ENCODE measurements around the gene PLCB3. TPM values are rescaled to one million over a fixed set of nuclear protein-coding genes. Genes with fewer than 3 reads are reported as not detected.

Gene PLCB3
- total and polyA plus RNA-seq, 2 of the 13 experiments (the other 11 are each of a cell fraction or from before 2014, with no cell fraction given): 7.5 to 13.8 TPM

GRCh38 chr11:64233913-64234586 lies 17.3 kb upstream of the PLCB3 start, which contains the start of gene VEGFB (continued):
- TF ChIP-seq ARNT2 (CRISPR knock-in tag; IDR thresholded peaks at IDR 0.05; ENCODE audit: low read depth) (peak; percentile 59; the same call in 1 of the 2 replicates), ATF7-NPFF (CRISPR knock-in tag; IDR thresholded peaks at IDR 0.05; ENCODE audit: low read depth) (peak; percentile 51; the same call in 1 of the 2 replicates), ARID4A (CRISPR knock-in tag; IDR thresholded peaks at IDR 0.05; ENCODE audit: borderline replicate concordance) (peak; percentile 42), ZNF691 (CRISPR knock-in tag; IDR thresholded peaks at IDR 0.05; ENCODE audit: borderline replicate concordance, low read depth) (0 out of 2 replicates have a peak, but pooled peaks have one; percentile 42), TMF1 (CRISPR knock-in tag; IDR thresholded peaks at IDR 0.05; ENCODE audit: low read depth) (no peak), SNAI1 (CRISPR knock-in tag; IDR thresholded peaks at IDR 0.05; ENCODE audit: borderline replicate concordance) (no peak), PATZ1 (CRISPR knock-in tag; IDR thresholded peaks at IDR 0.05) (peak; percentile 64), NFE2L2 (IDR thresholded peaks at IDR 0.05; ENCODE audit: low read length) (no peak), FIP1L1 (IDR thresholded peaks at IDR 0.05; ENCODE audit: borderline replicate concordance, insufficient read depth, low read depth, low read length) (no peak), ZNF256 (CRISPR knock-in tag; conservative IDR thresholded peaks at IDR 0.05) (no peak), PAXIP1 (CRISPR knock-in tag; conservative IDR thresholded peaks at IDR 0.05) (0 out of 2 replicates have a peak, but pooled peaks have one; percentile 10), RAD51 (IDR thresholded peaks at IDR 0.05; ENCODE audit: borderline replicate concordance) (no peak), ZFY (CRISPR knock-in tag; IDR thresholded peaks at IDR 0.05) (peak; percentile 9; the same call in 1 of the 2 replicates), ZFP90 (CRISPR knock-in tag; IDR thresholded peaks at IDR 0.05; ENCODE audit: borderline replicate concordance) (peak; percentile 27; the same call in 1 of the 2 replicates)
- TF ChIP-seq, protein P1, sequence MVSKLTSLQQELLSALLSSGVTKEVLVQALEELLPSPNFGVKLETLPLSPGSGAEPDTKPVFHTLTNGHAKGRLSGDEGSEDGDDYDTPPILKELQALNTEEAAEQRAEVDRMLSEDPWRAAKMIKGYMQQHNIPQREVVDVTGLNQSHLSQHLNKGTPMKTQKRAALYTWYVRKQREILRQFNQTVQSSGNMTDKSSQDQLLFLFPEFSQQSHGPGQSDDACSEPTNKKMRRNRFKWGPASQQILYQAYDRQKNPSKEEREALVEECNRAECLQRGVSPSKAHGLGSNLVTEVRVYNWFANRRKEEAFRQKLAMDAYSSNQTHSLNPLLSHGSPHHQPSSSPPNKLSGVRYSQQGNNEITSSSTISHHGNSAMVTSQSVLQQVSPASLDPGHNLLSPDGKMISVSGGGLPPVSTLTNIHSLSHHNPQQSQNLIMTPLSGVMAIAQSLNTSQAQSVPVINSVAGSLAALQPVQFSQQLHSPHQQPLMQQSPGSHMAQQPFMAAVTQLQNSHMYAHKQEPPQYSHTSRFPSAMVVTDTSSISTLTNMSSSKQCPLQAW (CRISPR knock-in tag; IDR thresholded peaks at IDR 0.05): 0 out of 2 replicates have a peak, but pooled peaks have one; percentile 17
